ENCODE results near the gene N4BP3.
A peak's percentile ranks its signal among the peaks of the same experiment; 100 is the strongest.

DNA sequence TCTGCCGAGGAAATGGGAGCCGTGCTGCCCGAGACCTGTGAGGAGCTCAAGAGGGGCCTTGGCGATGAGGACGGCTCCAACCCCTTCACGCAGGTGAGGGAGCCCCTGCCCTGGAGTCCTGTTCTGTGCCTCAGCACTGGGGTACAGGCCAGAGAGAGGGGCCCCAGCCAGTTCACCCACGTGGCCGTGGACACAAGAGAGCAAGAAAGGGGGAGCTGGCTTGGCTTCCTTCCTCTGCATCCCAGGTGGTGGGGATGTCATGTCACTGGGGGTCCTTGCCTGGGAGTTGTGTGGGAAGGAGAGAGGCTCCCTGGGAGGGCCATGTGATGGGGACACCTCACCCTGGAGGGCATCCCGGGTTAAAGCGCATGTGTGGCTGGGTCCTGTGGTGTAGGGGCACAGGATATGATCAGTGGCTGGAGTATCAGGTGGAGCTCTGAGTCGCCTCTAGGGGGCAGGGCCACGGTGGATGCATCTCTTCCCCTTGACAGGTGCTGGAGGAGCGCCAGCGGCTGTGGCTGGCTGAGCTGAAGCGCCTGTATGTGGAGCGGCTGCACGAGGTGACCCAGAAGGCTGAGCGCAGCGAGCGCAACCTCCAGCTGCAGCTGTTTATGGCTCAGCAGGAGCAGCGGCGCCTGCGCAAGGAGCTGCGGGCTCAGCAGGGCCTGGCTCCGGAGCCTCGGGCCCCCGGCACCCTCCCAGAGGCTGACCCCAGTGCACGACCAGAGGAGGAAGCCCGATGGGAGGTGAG is 7.5 kb downstream of the N4BP3 start:
- TF ChIP-seq POLR2A (IDR thresholded peaks at IDR 0.05) (no peak), POLR2AphosphoS5 (IDR thresholded peaks at IDR 0.05) (peak; percentile 37 to 63 (median 45))

Measured in transverse colon (tissue), 3 donors.